Chondrocyte (in vitro differentiated cells): ENCODE results near the gene PTPN21. TPM values are rescaled to one million over a fixed set of nuclear protein-coding genes. Genes with fewer than 3 reads are reported as not detected.

Experiments
- DNase-seq: peaks from one replicate; pipeline ENCODE4 v3.0.0; 2021; ENCODE audit warnings: mixed read lengths, low spot score
- H3K27ac Mint-ChIP-seq: one replicate; pipeline ENCODE4 v1.8.0; 2021; ENCODE audit warnings: mild to moderate bottlenecking, moderate library complexity, mixed read lengths; ENCODE audit not compliant: unreplicated experiment
- H3K27me3 Mint-ChIP-seq: 2 replicates; pipeline ENCODE4 v1.8.0; 2021; ENCODE audit warnings: low read depth, mixed read lengths
- H3K36me3 Mint-ChIP-seq: 2 replicates; pipeline ENCODE4 v1.8.0; 2021; ENCODE audit warnings: low read depth, mixed read lengths
- H3K4me1 Mint-ChIP-seq: 2 replicates; pipeline ENCODE4 v1.8.0; 2021; ENCODE audit warnings: low read depth, mild to moderate bottlenecking, mixed read lengths
- H3K4me3 Mint-ChIP-seq: one replicate; pipeline ENCODE4 v1.8.0; 2021; ENCODE audit warnings: mild to moderate bottlenecking, moderate library complexity, mixed read lengths; ENCODE audit not compliant: unreplicated experiment
- H3K9me3 Mint-ChIP-seq: 2 replicates; pipeline ENCODE4 v1.8.0; 2021; ENCODE audit warnings: low read depth, mixed read lengths
- total RNA-seq: library from RNA; stranded (reverse); gene quantifications from 3 replicates; pipeline ENCODE4 v1.2.1, GENCODE V29; 2021
- TF ChIP-seq, protein P1 (sequence below): fragments of 200-600 bp; sonication (generic); IDR thresholded peaks from 2 replicates; pipeline ENCODE4 v1.5.0; 2021; ENCODE audit warnings: antibody characterized with exemption, mild to moderate bottlenecking, moderate library complexity

The PTPN21 gene
- total RNA-seq, 1 donor from 2014 or later = 40.0 TPM

DNA sequence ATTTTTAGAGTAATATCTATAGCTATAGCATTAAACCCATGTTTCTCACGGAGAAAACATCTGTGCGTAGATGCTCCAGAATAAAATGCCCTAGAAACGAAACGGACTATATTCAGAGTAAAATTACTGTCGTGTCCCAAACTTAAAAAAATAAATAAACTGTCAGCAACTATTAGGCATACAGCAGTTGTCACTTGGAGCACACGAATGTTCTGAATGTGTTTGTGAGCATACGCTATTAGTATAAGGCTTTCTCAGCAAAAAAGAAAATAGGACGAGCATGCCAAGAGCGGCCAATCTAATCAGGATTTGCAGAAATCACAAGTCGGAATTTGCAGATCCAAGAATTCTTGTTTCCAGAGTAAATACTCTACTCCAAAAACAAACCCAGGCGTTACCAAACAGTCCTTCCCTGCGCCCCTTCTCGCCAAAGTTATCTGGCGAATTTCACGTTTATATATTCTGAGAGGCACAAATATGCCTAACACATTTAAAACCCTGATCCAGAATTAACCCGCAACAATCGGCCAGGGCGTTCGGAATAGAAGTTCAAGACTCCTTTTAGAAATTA is 836 bp downstream of the PTPN21 start:
- DNase-seq = no peak
- peaks cover 1% of the 10 kb centered on the region for H3K36me3 Mint-ChIP-seq
- peak overlapping the region; percentile 78 for H3K4me3 Mint-ChIP-seq
- peaks cover 50% of the 10 kb centered on the region for H3K4me1 Mint-ChIP-seq
- H3K27ac Mint-ChIP-seq = peak overlapping the region; percentile 78
- no peaks in the 10 kb centered on the region for H3K27me3 Mint-ChIP-seq
- TF ChIP-seq, protein P1, sequence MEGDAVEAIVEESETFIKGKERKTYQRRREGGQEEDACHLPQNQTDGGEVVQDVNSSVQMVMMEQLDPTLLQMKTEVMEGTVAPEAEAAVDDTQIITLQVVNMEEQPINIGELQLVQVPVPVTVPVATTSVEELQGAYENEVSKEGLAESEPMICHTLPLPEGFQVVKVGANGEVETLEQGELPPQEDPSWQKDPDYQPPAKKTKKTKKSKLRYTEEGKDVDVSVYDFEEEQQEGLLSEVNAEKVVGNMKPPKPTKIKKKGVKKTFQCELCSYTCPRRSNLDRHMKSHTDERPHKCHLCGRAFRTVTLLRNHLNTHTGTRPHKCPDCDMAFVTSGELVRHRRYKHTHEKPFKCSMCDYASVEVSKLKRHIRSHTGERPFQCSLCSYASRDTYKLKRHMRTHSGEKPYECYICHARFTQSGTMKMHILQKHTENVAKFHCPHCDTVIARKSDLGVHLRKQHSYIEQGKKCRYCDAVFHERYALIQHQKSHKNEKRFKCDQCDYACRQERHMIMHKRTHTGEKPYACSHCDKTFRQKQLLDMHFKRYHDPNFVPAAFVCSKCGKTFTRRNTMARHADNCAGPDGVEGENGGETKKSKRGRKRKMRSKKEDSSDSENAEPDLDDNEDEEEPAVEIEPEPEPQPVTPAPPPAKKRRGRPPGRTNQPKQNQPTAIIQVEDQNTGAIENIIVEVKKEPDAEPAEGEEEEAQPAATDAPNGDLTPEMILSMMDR = no peak
- H3K9me3 Mint-ChIP-seq = no peaks in the 10 kb centered on the region

DNA sequence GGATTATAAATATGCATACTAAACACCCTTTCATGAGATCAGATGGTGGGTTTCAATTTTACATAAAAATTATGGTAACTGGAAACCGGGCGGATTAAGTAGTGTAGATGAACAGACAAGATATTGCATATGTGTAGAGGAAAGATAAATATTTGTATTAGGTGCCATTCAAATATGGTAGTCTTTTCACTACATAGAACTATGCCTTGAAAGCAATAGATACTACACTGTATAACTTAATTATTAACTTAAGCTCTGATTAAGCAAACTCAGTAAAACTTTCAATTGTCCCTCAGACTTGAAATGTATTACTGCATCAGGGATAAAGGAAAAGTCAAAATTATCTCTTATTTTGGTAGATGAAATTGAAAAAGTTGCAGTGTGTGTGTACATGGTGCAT is 1.9 kb downstream of the PTPN21 start:
- H3K4me3 Mint-ChIP-seq = peak overlapping the region; percentile 78
- peaks cover 9% of the 10 kb centered on the region for H3K36me3 Mint-ChIP-seq

DNA sequence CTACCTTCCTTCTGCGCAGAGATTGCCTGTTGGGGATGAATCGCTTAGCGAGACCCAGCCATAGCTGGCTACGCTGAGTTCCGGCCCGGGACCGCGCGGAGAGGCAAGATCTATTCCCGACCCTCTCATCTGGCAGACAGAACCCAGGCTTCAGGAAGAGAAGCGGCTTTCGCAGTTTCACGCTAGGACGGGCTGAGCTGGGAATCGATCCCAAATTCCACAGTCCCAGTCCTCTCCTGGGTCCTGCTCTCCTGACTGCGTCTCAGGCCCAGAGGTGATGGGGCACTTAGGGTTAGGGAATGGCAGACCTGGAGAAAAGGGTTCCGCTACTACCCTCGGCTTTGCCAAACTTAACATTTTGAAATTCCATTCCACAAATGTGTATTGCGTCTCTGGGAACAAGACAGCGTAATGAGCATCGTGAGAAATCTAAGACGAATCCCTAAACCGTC is 2.8 kb downstream of the PTPN21 start:
- no peak for DNase-seq
- H3K27me3 Mint-ChIP-seq = no peaks in the 10 kb centered on the region
- TF ChIP-seq, protein P1 = no peak
- H3K4me3 Mint-ChIP-seq = peak overlapping the region; percentile 73
- peaks cover 10% of the 10 kb centered on the region for H3K36me3 Mint-ChIP-seq
- peak overlapping the region; percentile 75 for H3K27ac Mint-ChIP-seq
- H3K9me3 Mint-ChIP-seq = no peaks in the 10 kb centered on the region
- H3K4me1 Mint-ChIP-seq = peaks cover 46% of the 10 kb centered on the region

More for the DNA sequence above, 1.9 kb downstream of the PTPN21 start:
- H3K27me3 Mint-ChIP-seq = no peaks in the 10 kb centered on the region
- no peaks in the 10 kb centered on the region for H3K9me3 Mint-ChIP-seq
- H3K4me1 Mint-ChIP-seq = peaks cover 51% of the 10 kb centered on the region
- no peak overlapping the region for H3K27ac Mint-ChIP-seq
- DNase-seq = no peak
- TF ChIP-seq, protein P1 = no peak

DNA sequence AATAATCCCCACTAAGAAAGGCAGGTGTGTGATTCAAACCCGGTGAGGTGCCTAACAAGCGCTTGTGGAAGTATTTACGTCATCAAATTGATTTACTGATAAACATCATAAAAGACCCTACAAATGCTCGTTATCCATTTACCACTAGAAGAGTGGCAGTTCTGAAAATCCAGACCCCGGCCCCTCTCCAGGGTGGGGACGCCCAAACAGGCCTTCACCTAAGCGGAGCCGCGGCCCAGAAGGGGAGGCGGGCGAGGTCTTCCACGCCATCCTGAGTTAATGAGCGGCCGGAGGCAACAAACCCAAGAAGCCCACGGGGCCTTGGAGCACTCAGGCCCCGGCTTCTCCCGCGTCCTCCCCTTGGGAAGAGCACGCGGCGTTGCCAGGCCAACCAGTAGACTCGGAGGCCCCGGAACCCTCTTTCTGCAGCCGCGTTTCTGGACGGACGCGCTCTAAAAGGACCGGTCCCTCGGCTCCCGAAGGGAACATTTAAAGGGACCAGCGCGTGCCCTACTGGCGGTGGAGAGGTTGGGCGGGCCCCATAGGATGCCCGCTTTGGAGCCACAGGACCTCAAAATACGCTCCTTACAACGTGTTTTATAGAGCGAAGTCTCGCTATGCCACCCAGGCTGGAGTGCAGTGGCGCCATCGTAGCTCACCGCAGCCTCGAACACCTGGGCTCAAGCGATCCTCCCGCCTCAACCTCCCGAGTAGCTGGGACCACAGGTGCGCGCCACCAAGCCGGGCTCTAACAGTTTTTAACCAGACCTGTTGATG is 3.5 kb downstream of the PTPN21 start:
- Mint-ChIP-seq H3K4me3 (peak overlapping the region; percentile 73), H3K4me1 (peaks cover 39% of the 10 kb centered on the region), H3K9me3 (no peaks in the 10 kb centered on the region), H3K27ac (peak overlapping the region; percentile 51), H3K36me3 (peaks cover 11% of the 10 kb centered on the region), H3K27me3 (no peaks in the 10 kb centered on the region)
- DNase-seq = peak; percentile 89
- TF ChIP-seq, protein P1 = peak; percentile 38

DNA sequence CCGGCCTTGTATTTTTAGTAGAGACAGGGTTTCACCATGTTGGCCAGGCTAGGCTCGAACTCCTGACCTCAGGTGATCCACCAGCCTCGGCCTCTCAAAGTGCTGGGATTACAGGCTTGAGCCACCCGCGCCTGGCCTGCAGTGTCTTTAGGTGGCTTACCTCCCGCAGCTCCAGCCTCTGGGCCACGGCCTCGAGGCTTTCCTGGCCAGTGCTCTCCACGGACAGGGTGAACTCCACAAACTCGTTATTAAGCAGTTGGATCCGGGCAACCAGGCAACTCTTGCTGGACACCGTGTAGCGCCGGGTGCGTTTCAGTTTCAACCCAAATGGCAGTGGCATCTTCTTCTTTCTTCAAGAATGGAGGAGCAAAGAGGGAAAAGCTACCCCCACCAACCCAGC is 4.7 kb downstream of the PTPN21 start:
- H3K4me1 Mint-ChIP-seq = peaks cover 30% of the 10 kb centered on the region
- H3K27ac Mint-ChIP-seq = no peak overlapping the region

More for the DNA sequence above, 4.7 kb downstream of the PTPN21 start:
- Mint-ChIP-seq H3K9me3 (no peaks in the 10 kb centered on the region), H3K4me3 (no peak overlapping the region), H3K27me3 (no peaks in the 10 kb centered on the region), H3K36me3 (peaks cover 14% of the 10 kb centered on the region)
- TF ChIP-seq, protein P1 = no peak
- DNase-seq = no peak
